GM12874 (cell line): ENCODE results near the gene ECEL1.

Source experiments
- CTCF ChIP-seq: IDR thresholded peaks from 2 replicates; pipeline ENCODE4 v1.5.1; 2011; ENCODE audit warnings: low read depth, mild to moderate bottlenecking, control low read depth, low read length, moderate library complexity; ENCODE audit not compliant: insufficient read depth

The ECEL1 gene

GRCh38 chr2:232457121-232458011 lies 30.3 kb downstream of the ECEL1 start:
- no peak for TF ChIP-seq CTCF

GRCh38 chr2:232456296-232457120 lies 31.1 kb downstream of the ECEL1 start:
- no peak for TF ChIP-seq CTCF

DNA sequence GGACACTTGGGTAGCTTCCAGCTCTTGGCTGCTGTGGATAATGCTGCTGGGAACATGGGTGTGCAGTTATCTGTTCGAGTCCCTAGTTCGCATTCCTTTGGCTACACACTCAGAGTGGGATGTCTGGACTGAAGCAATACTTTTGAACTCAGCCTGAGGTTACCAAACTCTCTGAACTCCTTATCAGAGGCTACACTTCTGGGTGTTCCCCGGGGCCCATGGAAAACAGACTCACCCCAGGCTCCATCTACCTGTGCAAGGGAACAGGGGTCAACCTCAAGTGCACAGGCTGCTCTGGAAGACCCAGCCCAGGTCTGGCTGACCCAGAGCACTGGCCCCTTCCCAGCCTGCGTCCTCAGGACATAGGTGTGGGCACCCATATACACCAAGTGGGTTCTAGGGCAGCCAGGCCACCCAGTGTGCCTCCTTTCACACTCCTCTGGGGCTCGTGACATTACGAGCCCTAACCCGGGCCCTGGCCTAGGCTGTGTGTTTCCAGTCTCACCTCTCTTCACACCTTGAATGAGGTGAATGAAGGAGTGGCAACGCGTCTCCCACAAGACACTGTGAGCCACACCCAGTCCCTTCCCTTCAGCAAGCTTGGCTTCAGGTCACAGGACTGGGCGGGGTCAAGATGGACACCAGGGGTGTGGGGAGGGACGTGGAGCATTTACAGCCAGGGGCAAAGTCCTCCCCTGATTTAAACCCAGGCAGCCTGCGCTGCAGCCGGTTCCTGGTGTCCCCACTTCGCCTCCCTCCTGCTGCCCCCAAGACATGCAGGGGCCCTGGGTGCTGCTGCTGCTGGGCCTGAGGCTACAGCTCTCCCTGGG lies 32.0 kb downstream of the ECEL1 start, which contains the start of gene ALPI:
Gene ALPI (plus strand): TSS at position 728 of the 830 bp plus-strand sequence. CDS start 47 bp downstream, at position 775.
- no peak for TF ChIP-seq CTCF

GRCh38 chr2:232454630-232455029 lies 33.0 kb downstream of the ECEL1 start:
- TF ChIP-seq CTCF: no peak

GRCh38 chr2:232449964-232450363 lies 37.7 kb downstream of the ECEL1 start:
- no peak for TF ChIP-seq CTCF

DNA sequence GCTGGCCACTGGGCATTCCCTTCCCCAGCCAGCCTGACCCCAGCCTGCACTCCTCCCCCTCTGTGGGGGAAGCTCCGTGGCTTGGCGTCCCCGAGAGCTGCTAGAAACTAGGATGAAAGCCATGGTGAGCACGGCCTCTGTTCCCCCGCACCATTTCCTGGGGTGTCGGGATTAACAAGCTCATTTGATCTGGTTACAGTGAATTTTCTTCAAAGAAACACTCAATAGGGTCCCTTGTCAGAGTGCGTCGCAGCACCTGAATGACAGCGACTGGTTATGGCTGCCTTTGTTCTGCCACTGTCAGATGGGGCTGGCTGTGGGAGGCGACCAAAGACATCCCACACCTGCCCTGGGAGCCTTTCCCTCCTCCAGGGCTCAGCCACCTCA lies 39.3 kb downstream of the ECEL1 start:
- no peak for TF ChIP-seq CTCF
